Measurements from ENCODE around the gene NTN5.
A peak's percentile ranks its signal among the peaks of the same experiment; 100 is the strongest.
"Not testable (repeated sequence)": the region's sequence is repeated elsewhere in the genome, so short reads cannot be mapped to it uniquely, and the experiment has no call there.

Gene NTN5

DNA sequence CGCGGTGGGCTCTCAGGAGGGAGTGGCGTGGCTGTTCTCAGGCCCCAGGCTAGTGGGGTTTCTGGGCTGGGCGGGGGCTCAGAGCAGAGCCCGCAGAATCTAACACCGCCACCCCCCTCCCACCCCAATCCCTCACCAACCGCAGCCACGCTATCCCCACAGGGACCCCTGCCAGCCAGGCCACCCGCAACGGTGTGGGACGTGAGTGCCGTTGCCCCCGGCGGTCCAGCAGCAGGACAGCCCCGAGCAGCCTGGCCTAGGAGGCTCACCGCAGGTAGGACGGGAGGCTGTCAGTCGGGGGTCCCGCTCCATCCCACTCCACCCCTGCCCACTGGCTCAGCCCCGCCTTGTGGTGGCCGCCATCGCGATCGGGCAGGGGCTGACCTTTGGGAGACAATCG lies at the start of gene NTN5:
Gene NTN5, minus strand, starts transcription at position 24 of the 400 bp plus-strand sequence. CDS start 2,031 bp downstream, outside the sequence.
- no peak for DNase-seq (ENCODE audit: low read depth in 2 of 2)

- no peak for DNase-seq (ENCODE audit: low read depth in 2 of 2)
Observed at GRCh38 chr19:48722196-48722708, 49.4 kb upstream of the NTN5 start.

GRCh38 chr19:48720613-48721296 lies 47.9 kb upstream of the NTN5 start:
- DNase-seq (ENCODE audit: low read depth in 2 of 2), result peak; percentile 86 to 88

GRCh38 chr19:48720251-48720612 lies 47.4 kb upstream of the NTN5 start:
- DNase-seq (ENCODE audit: low read depth in 2 of 2), result no peak

DNA sequence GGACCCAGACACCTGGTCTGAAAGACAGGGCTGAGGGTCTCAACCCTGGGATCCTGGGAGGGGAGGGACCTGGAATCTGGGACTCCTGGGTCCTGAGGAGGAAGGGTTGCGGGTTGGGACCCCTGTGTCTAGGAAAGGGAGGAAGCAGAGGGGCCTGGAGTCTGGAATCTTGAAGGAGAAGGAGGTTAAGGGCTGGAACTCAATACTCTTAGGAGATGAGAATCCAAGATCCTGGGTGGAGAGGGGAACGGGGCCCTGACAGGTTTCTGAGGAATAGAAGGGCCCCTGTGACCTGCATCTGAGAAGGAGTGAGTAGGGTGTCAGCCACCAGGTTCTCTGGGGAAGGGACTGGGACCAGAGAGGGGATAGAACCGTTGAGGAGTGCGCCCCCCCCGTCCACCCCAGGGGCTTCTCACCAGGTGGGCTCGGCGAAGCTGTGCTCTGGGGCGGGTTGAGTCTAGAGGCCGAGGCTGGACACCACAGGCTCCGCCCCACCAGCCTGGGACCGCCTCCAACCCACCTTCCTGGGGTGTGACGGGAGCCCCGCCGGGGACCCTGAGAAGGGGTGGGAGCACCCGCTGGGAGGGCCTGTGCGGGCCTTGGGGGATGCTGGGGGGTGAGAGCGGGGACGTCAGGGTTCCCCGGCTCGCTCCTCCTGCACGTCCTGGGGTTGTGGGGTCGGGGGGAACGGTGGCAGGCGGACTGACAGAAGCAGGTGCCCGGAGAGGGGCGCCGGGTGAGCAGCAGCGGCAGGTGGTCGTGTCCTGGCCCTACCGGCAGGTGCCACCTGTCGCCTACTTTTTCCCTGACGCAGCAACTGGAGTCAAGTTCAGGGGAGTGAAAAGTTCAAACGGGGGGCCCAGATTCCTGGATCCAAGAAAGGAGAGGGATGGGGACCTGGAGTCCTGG lies 46.7 kb upstream of the NTN5 start, which contains the start of gene MAMSTR:
Gene MAMSTR, minus strand, starts transcription at position 463 of the 909 bp plus-strand sequence. CDS start 694 bp downstream, outside the sequence.
- DNase-seq (ENCODE audit: low read depth in 2 of 2), result no peak

DNA sequence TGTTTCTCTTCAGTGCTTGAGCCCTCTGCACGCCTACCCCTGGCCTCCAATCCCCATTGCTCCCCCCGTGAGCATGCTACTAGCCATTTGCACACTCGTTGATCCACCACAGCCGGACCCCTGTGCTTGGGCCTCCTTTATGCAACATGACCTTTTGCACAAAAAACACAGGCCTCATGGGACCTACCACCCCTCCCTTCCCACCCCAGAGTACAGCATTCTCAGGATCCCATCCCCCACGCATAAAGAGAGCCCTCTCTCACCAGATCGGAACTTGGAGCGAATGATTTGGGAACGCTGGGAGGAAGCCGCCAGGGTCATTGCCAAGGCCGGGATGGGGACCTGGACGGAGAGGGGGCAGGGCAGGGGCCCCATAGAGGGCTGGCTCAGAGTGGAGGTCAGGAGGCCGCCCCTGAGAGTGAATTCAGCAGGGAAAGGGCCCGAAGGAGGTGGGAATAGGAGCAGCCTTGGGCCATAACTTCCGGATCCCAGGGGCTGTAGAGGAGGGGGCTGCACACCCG lies 46.0 kb upstream of the NTN5 start:
- no peak for DNase-seq (ENCODE audit: low read depth in 2 of 2)

GRCh38 chr19:48718106-48718505 lies 45.3 kb upstream of the NTN5 start:
- DNase-seq (ENCODE audit: low read depth in 2 of 2), result not testable (repeated sequence)

- no peak for DNase-seq (ENCODE audit: low read depth in 2 of 2)
Observed at GRCh38 chr19:48716562-48717291, 43.9 kb upstream of the NTN5 start.

- DNase-seq (ENCODE audit: low read depth in 2 of 2), result no peak
Observed at GRCh38 chr19:48715681-48716171, 42.9 kb upstream of the NTN5 start.

DNA sequence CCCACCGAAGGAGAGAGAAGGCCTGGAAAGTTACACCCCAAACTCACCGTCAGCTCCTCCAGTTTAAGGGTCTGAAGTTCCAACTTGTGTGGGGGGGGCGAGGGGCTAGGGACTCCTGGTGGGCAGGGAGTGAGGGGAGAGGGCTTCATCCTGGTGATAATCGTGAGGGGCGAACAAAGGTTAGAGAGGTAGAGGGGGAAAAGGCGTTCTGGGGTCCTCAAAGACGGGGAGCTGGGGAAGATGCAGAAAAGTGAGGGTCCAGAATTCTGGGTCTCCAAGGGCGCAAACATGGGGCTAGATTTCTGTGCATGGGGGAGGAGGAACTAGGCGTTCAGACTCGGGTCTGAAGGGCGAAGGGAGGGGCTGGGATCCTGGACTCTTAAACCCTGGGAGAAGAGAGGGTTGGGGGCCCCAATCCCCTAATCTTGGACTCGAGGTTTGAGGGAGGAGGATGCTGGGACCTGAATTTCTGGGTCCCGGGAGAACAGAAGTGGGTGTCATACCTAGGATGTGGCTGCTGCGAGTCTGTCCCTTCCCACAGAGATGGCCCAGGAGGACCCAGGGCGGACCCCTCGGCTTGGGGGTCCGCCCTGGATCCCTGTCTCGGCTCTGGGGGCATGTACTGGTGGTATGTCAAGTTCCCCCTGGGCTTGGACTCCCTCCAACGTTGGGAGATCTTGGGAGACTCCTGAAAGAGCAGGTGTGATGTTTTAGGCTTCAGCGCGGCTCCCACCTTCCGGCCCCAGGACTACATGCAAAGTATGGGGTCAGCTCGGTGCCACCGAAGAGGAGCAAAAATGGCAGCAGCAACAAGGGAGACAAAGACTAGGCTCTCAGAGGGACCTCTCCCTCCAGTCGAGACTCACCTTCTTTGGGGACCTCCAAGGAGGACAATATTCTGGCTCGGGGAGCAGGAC lies 42.2 kb upstream of the NTN5 start:
- DNase-seq (ENCODE audit: low read depth in 2 of 2), result no peak

DNA sequence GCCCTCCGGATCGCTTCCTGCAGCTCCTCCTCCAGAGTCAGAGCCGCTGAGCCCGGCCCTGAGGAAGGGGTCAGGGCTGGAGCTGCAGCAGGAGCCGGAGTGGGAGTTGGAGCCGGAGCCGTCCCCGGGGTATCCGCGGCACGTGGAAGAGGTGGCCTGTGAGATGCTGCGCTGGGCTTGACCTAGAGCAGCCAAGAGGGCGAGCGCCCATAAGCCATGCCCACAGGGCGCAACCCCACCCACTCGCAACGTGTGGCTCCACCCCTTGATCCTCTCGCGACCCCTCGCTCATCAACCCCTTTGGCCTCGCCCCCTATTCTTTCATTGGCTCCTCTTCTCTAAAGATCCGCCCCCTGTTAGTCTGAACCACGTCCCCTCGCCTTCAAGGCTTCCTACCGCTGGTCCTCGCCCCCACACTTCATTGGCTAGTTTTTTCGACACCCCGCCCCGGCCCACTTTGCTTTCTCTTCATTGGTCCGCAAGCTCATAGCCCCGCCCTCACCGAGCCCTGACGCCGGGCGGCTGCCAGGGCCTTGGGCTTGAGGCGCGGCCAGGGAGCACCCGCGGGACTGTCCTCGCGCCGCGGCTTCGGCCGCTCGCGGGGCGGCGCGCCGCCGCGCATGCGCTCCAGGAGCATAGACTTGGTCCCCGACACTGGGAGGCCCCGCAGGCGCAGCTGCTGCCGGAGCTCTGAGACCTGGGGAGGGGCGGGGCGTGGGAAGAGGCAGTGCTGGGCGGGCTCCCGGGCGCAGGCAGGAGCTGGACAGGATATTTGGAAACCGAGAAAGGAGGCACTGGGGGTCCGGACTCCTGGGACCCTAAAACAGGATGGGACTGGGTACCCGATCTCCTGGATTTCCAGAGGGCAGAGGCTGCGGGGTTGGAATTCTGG lies 41.3 kb upstream of the NTN5 start:
- peak; percentile 92 to 96 for DNase-seq (ENCODE audit: low read depth in 2 of 2)

DNA sequence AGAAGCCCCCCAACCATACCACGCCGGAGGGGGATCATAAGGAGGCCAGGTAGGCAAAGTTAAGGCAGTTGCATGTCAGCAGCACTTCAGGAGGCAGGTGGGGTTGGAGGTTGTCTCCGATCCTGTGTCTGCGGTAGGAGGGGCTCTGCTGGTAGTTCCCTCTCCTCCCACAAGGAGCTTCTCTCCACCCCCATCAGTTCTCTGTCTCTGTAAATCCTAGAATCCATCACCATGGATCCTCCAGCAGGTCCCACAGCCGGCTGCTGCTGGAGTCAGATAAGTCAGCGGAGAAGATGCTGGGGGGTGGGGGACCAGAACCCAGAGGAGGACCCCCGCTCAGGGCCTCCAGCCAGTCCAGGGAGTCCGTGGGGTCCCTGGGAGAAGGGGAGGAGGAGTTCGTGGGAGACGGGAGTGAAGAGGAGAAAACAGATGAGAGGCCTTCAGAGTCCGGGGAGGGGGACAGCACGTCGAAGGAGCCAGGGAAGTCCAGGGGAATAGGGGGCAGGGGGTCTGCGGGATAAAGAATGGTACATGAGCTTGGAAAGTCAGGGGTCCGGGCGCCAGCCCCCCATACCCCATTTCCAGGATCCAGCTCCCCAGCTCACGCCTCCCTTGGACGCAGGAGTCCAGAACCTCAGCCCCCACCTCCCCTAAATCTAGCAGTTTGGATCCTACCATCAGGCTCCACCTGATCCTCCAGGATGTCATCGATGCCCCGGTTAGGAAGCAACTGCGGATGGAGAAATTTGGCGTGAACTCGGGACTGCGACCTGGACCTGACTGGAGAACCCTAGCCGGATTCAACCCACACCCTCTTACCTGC lies 40.4 kb upstream of the NTN5 start:
- no peak for DNase-seq (ENCODE audit: low read depth in 2 of 2)

GRCh38 chr19:48711106-48711662 lies 38.4 kb upstream of the NTN5 start:
- DNase-seq (ENCODE audit: low read depth in 2 of 2), result no peak

DNA sequence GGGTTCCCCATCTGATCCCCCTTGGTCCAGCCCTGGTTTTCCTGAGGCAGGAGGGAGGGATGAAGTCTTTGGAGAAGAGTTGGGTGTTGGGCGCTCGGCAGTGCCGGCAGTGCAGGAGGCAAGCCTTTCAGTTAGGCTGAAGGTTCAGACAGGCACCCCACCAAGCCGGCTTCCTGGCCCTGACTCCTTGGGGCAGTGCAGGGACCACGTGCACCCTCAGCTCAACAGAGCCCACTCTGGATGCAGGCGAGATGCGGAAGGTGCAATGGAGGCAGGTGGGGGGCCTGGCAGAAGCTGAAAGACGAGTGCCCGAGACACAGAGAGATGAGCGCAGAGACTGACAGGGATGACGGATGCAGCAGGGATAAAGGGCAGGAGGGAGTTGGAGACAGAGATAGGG lies 35.7 kb upstream of the NTN5 start:
- DNase-seq (ENCODE audit: low read depth in 2 of 2), result no peak

- DNase-seq (ENCODE audit: low read depth in 2 of 2), result no peak
Observed at GRCh38 chr19:48705431-48705830, 32.6 kb upstream of the NTN5 start.

- DNase-seq (ENCODE audit: low read depth in 2 of 2), result no peak
Observed at GRCh38 chr19:48703316-48703715, 30.5 kb upstream of the NTN5 start.

GRCh38 chr19:48702701-48703100 lies 29.9 kb upstream of the NTN5 start:
- no peak for DNase-seq (ENCODE audit: low read depth in 2 of 2)

GRCh38 chr19:48698046-48698445 lies 25.2 kb upstream of the NTN5 start:
- DNase-seq (ENCODE audit: low read depth in 2 of 2), result no peak
